HL-60 (cell line): ENCODE data around the gene IRGQ.

ENCODE experiments used
- GABPA ChIP-seq: IDR thresholded peaks from 2 replicates; pipeline ENCODE4 v1.6.1; 2012; ENCODE audit warnings: low read depth
- POLR2AphosphoS5 ChIP-seq: IDR thresholded peaks from 2 replicates; pipeline ENCODE4 v1.6.1; 2012; ENCODE audit warnings: low read depth
- TF ChIP-seq, protein P1 (sequence below): IDR thresholded peaks from one replicate; pipeline ENCODE4 v1.5.1; 2011; ENCODE audit warnings: low read length, control low read depth, inconsistent platforms; ENCODE audit not compliant: insufficient read depth
- TF ChIP-seq, protein P2 (sequence below): IDR thresholded peaks from 2 replicates; pipeline ENCODE4 v1.6.1; 2012; ENCODE audit warnings: low read depth; ENCODE audit not compliant: insufficient replicate concordance

DNA sequence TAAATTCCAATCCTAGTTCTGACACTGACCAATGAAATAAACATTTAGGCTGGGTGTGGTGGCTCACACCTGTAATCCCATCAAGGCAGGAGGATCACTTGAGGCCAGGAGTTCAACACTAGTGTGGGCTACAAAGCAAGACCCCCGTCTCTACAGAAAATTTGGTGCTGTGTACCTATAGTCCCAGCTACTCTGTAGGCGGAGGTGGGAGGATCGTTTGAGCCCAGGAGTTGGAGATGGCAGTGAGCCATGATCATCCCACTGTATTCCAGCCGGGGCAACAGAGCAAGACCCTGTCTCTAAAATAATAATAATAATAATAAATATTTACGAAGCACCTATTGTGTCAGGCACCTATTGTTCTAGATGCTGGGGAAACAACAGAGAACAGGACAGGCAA is 6.7 kb downstream of the IRGQ start:
- TF ChIP-seq, protein P1, sequence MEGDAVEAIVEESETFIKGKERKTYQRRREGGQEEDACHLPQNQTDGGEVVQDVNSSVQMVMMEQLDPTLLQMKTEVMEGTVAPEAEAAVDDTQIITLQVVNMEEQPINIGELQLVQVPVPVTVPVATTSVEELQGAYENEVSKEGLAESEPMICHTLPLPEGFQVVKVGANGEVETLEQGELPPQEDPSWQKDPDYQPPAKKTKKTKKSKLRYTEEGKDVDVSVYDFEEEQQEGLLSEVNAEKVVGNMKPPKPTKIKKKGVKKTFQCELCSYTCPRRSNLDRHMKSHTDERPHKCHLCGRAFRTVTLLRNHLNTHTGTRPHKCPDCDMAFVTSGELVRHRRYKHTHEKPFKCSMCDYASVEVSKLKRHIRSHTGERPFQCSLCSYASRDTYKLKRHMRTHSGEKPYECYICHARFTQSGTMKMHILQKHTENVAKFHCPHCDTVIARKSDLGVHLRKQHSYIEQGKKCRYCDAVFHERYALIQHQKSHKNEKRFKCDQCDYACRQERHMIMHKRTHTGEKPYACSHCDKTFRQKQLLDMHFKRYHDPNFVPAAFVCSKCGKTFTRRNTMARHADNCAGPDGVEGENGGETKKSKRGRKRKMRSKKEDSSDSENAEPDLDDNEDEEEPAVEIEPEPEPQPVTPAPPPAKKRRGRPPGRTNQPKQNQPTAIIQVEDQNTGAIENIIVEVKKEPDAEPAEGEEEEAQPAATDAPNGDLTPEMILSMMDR: no peak
- TF ChIP-seq POLR2AphosphoS5 (no peak), GABPA (no peak)
- TF ChIP-seq, protein P2, sequence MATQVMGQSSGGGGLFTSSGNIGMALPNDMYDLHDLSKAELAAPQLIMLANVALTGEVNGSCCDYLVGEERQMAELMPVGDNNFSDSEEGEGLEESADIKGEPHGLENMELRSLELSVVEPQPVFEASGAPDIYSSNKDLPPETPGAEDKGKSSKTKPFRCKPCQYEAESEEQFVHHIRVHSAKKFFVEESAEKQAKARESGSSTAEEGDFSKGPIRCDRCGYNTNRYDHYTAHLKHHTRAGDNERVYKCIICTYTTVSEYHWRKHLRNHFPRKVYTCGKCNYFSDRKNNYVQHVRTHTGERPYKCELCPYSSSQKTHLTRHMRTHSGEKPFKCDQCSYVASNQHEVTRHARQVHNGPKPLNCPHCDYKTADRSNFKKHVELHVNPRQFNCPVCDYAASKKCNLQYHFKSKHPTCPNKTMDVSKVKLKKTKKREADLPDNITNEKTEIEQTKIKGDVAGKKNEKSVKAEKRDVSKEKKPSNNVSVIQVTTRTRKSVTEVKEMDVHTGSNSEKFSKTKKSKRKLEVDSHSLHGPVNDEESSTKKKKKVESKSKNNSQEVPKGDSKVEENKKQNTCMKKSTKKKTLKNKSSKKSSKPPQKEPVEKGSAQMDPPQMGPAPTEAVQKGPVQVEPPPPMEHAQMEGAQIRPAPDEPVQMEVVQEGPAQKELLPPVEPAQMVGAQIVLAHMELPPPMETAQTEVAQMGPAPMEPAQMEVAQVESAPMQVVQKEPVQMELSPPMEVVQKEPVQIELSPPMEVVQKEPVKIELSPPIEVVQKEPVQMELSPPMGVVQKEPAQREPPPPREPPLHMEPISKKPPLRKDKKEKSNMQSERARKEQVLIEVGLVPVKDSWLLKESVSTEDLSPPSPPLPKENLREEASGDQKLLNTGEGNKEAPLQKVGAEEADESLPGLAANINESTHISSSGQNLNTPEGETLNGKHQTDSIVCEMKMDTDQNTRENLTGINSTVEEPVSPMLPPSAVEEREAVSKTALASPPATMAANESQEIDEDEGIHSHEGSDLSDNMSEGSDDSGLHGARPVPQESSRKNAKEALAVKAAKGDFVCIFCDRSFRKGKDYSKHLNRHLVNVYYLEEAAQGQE: no peak
